SK-N-SH (cell line): Measurements from ENCODE around the gene GLTPD2. TPM values are rescaled to one million over a fixed set of nuclear protein-coding genes. Genes with fewer than 3 reads are reported as not detected.
A peak's percentile ranks its signal among the peaks of the same experiment; 100 is the strongest.

Experiments used
- CTCF ChIA-PET: fragments of 300-600, 350-600 bp; formaldehyde crosslinking; extraction: SDS; loops from one replicate; lab custom pipeline; 2021; lab: Yijun Ruan, JAX
- POLR2A ChIA-PET: fragments of 350-600 bp; sonication (Branson Sonifier 250); formaldehyde crosslinking; extraction: SDS; loops from one replicate; lab custom pipeline; 2020; ENCODE audit warnings: antibody characterized with exemption, inconsistent platforms; lab: Yijun Ruan, JAX
- DNase-seq: peaks from one replicate; pipeline ENCODE4 v3.0.0; 2012
- H2AFZ ChIP-seq: fragments of 200-600 bp; sonication (generic); 2 replicates; pipeline ENCODE4 v1.8.1; 2016; ENCODE audit warnings: antibody characterized with exemption, mild to moderate bottlenecking, low read depth
- H3F3A ChIP-seq: fragments of 200-600 bp; sonication (generic); replicated peaks from 2 replicates; pipeline ENCODE3; 2016; ENCODE audit warnings: antibody characterized with exemption, mild to moderate bottlenecking; ENCODE audit not compliant: insufficient read depth
- H3K27ac ChIP-seq, 2 experiments: fragments of 200-500 bp in 1 of 2; fragments of 200-600 bp in 1 of 2; sonication (Bioruptor generic) in 1 of 2; sonication (generic), shearing (Covaris generic) in 1 of 2; 2 replicates each; pipeline versions ENCODE4 v1.5.1 to v1.6.1; 2014 to 2016; ENCODE audit warnings: low read depth in 2 of 2, inconsistent platforms in 1 of 2, low read length in 1 of 2, mild to moderate bottlenecking in 1 of 2, mixed read lengths in 1 of 2
- H3K27me3 ChIP-seq: fragments of 200-600 bp; sonication (generic), shearing (Covaris generic); 2 replicates; pipeline ENCODE4 v1.6.1; 2016; ENCODE audit warnings: mixed run types; ENCODE audit not compliant: insufficient read depth
- H3K36me3 ChIP-seq, 2 experiments: fragments of 200-500 bp in 1 of 2; fragments of 200-600 bp in 1 of 2; sonication (Bioruptor generic) in 1 of 2; sonication (generic) in 1 of 2; replicated peaks in 1 of 2; 2 replicates each; pipeline versions ENCODE3 to v1.5.1; 2014 to 2016; ENCODE audit warnings: low read length in 1 of 2, mild to moderate bottlenecking in 1 of 2; ENCODE audit not compliant: insufficient read depth in 2 of 2, control insufficient read depth in 1 of 2
- H3K4me1 ChIP-seq, 2 experiments: fragments of 200-500 bp in 1 of 2; fragments of 200-600 bp in 1 of 2; sonication (Bioruptor generic) in 1 of 2; sonication (generic), shearing (Covaris generic) in 1 of 2; 2 replicates each; pipeline versions ENCODE4 v1.5.1 to v1.6.1; 2014 to 2016; ENCODE audit warnings: low read depth in 1 of 2, low read length in 1 of 2, mixed run types in 1 of 2; ENCODE audit not compliant: insufficient read depth in 2 of 2, control insufficient read depth in 1 of 2
- H3K4me2 ChIP-seq: fragments of 200-600 bp; sonication (generic), shearing (Covaris generic); 2 replicates; pipeline ENCODE4 v1.6.1; 2017; ENCODE audit warnings: mixed run types
- H3K4me3 ChIP-seq, 2 experiments: fragments of 200-500 bp in 1 of 2; fragments of 200-600 bp in 1 of 2; sonication (Bioruptor generic) in 1 of 2; sonication (generic), shearing (Covaris generic) in 1 of 2; 2 replicates each; pipeline versions ENCODE4 v1.5.1 to v1.8.1; 2014 to 2016; ENCODE audit warnings: low read depth in 2 of 2, inconsistent platforms in 1 of 2, low read length in 1 of 2, mild to moderate bottlenecking in 1 of 2, mixed read lengths in 1 of 2, moderate library complexity in 1 of 2
- H3K79me2 ChIP-seq: fragments of 200-600 bp; sonication (generic); 2 replicates; pipeline ENCODE4 v1.8.1; 2017; ENCODE audit warnings: mild to moderate bottlenecking; ENCODE audit not compliant: insufficient read depth
- H3K9ac ChIP-seq: fragments of 200-600 bp; sonication (generic); 2 replicates; pipeline ENCODE4 v1.6.1; 2017; ENCODE audit warnings: mixed run types
- H3K9me2 ChIP-seq: fragments of 200-600 bp; sonication (generic); 2 replicates; pipeline ENCODE4 v1.6.1; 2017; ENCODE audit warnings: mixed run types
- H3K9me3 ChIP-seq: fragments of 200-600 bp; sonication (generic); 2 replicates; pipeline ENCODE4 v1.6.1; 2017; ENCODE audit warnings: mixed run types, mild to moderate bottlenecking, moderate library complexity
- H4K20me1 ChIP-seq: fragments of 200-600 bp; sonication (generic); 2 replicates; pipeline ENCODE4 v1.6.1; 2017; ENCODE audit warnings: mild to moderate bottlenecking, mixed run types; ENCODE audit not compliant: insufficient read depth
- CTCF ChIP-seq: fragments of 200-600 bp; sonication (generic); IDR thresholded peaks from 2 replicates; pipeline ENCODE4 v1.6.1; 2017; ENCODE audit warnings: antibody characterized with exemption, mild to moderate bottlenecking, moderate library complexity
- FOXM1 ChIP-seq: IDR thresholded peaks from 2 replicates; pipeline ENCODE4 v1.4.0; 2012; ENCODE audit warnings: low read depth, mild to moderate bottlenecking
- MEF2A ChIP-seq: IDR thresholded peaks from 2 replicates; pipeline ENCODE4 v1.4.0; 2012; ENCODE audit warnings: low read depth, borderline replicate concordance
- MXI1 ChIP-seq: IDR thresholded peaks from 2 replicates; pipeline ENCODE4 v1.6.1; 2012; ENCODE audit warnings: mild to moderate bottlenecking, low read depth, low read length, improper control_type of control experiment
- NRF1 ChIP-seq: IDR thresholded peaks from 2 replicates; pipeline ENCODE4 v1.6.1; 2012; ENCODE audit warnings: low read depth, mild to moderate bottlenecking, low read length
- PBX3 ChIP-seq: IDR thresholded peaks from 2 replicates; pipeline ENCODE4; 2012
- RAD21 ChIP-seq: IDR thresholded peaks from 2 replicates; pipeline ENCODE4 v1.6.1; 2012; ENCODE audit warnings: mild to moderate bottlenecking, low read length
- RCOR1 ChIP-seq: fragments of 150-350 bp; IDR thresholded peaks from 2 replicates; pipeline ENCODE4 v1.6.1; 2017; ENCODE audit warnings: antibody characterized with exemption, low read length
- SIN3A ChIP-seq: IDR thresholded peaks from 2 replicates; pipeline ENCODE4 v1.6.1; 2012; ENCODE audit warnings: low read depth, mild to moderate bottlenecking, low read length, moderate library complexity, borderline replicate concordance
- SMC3 ChIP-seq: IDR thresholded peaks from 2 replicates; pipeline ENCODE4 v1.6.1; 2012; ENCODE audit warnings: low read depth, low read length, improper control_type of control experiment
- TAF1 ChIP-seq: IDR thresholded peaks from 2 replicates; pipeline ENCODE4 v1.6.1; 2012; ENCODE audit warnings: low read depth, mild to moderate bottlenecking, low read length, moderate library complexity, borderline replicate concordance
- YY1 ChIP-seq: IDR thresholded peaks from 2 replicates; pipeline ENCODE4 v1.4.0; 2012; ENCODE audit warnings: low read depth, mild to moderate bottlenecking
- ZBTB33 ChIP-seq: IDR thresholded peaks from 2 replicates; pipeline ENCODE4 v1.4.0; 2012; ENCODE audit warnings: low read depth, borderline replicate concordance
- WGBS: methylation state at CpG from one replicate; pipeline ENCODE4 v1.1.6; 2017; ENCODE audit warnings: low lambda C conversion rate; 5-methylcytosine and 5-hydroxymethylcytosine counted together
- polyA plus RNA-seq, 3 experiments: library from polyadenylated mRNA; depleted of rRNA; stranded (reverse); fragments of >200 nt; gene quantifications; 2 replicates each; pipeline ENCODE4 v1.2.3, GENCODE V29; 2012

GLTPD2 gene
- polyA plus RNA-seq, 1 of the 3 experiments (the other 2 are of a cell fraction), result not detected

GRCh38 chr17:4812690-4813089 lies 23.9 kb downstream of the GLTPD2 start:
- Histone ChIP-seq H3K9ac (no peak overlapping the region), H3K27ac (no peak overlapping the region), H3K27me3 (no peaks in the 10 kb centered on the region), H3K79me2 (peaks cover 5% of the 10 kb centered on the region; the same call in 1 of the 2 replicates), H3K4me2 (no peak overlapping the region), H3K9me2 (no peaks in the 10 kb centered on the region)
- POLR2A ChIA-PET, result no interaction called here
- no peak for DNase-seq
- WGBS, result 84% methylated on average over 7 of the region's 7 CpGs
- TF ChIP-seq FOXM1 (no peak), NRF1 (no peak), PBX3 (no peak), SIN3A (no peak), ZBTB33 (no peak), MXI1 (no peak), TAF1 (no peak)
- TF ChIP-seq, all 33 proteins: peak for 0
- Histone ChIP-seq H3F3A (no peaks in the 10 kb centered on the region), H3K4me1 (peaks cover 0 to 6% of the 10 kb centered on the region in 2 experiments; a peak in 1 of 4 replicates), H3K4me3 (no peak overlapping the region), H3K36me3 (peaks cover 16% of the 10 kb centered on the region in 2 experiments), H4K20me1 (no peaks in the 10 kb centered on the region), H2AFZ (no peak overlapping the region), H3K9me3 (no peaks in the 10 kb centered on the region)
- CTCF ChIA-PET, result no interaction called here

GRCh38 chr17:4815043-4815675 lies 26.4 kb downstream of the GLTPD2 start:
- 95% methylated on average over 6 of the region's 7 CpGs for WGBS
- Histone ChIP-seq H2AFZ (no peak overlapping the region), H3K9me3 (no peaks in the 10 kb centered on the region), H3K9ac (no peak overlapping the region), H3F3A (no peaks in the 10 kb centered on the region), H3K27ac (no peak overlapping the region), H3K4me1 (no peaks in the 10 kb centered on the region), H3K9me2 (no peaks in the 10 kb centered on the region), H3K79me2 (no peaks in the 10 kb centered on the region), H3K4me2 (no peak overlapping the region), H4K20me1 (no peaks in the 10 kb centered on the region), H3K36me3 (peaks cover 10 to 11% of the 10 kb centered on the region in 2 experiments), H3K4me3 (no peak overlapping the region), H3K27me3 (no peaks in the 10 kb centered on the region)
- CTCF ChIA-PET, result interaction anchor here (0.6 to 1.1 kb wide), 2 partner anchors 9 to 25 kb away, joined by 3 read pairs; partner anchors contain the start of gene PLD2
- TF ChIP-seq CTCF (peak; percentile 35; the same call in 1 of the 2 replicates), SMC3 (0 out of 2 replicates have a peak, but pooled peaks have one; percentile 11), RAD21 (no peak), YY1 (no peak), RCOR1 (no peak), MEF2A (no peak)
- DNase-seq, result no peak
- POLR2A ChIA-PET, result no interaction called here
